K562 (cell line): ENCODE measurements around the gene GLT6D1.

Experiments used
- BHLHE40 ChIP-seq: IDR thresholded peaks from 2 replicates; pipeline ENCODE4 v1.6.1; 2011; ENCODE audit warnings: low read length, improper control_type of control experiment
- CTCF ChIP-seq, 3 experiments: IDR thresholded peaks in 2 of 3; conservative IDR thresholded peaks in 1 of 3; 2 replicates each; pipeline ENCODE4 v1.5.1; 2011 to 2012; ENCODE audit warnings: low read length in 3 of 3, mild to moderate bottlenecking in 3 of 3, control low read depth in 2 of 3, improper control_type of control experiment in 1 of 3, inconsistent platforms in 1 of 3, low read depth in 1 of 3, mixed read lengths in 1 of 3, moderate library complexity in 1 of 3; ENCODE audit not compliant: insufficient read depth in 2 of 3
- FIP1L1 ChIP-seq: fragments of 200-400 bp; formaldehyde crosslinking; IDR thresholded peaks from 2 replicates; pipeline ENCODE4 v1.6.1; 2018; ENCODE audit warnings: mild to moderate bottlenecking, low read depth, low read length; ENCODE audit not compliant: poor library complexity, severe bottlenecking
- MITF ChIP-seq: IDR thresholded peaks from 2 replicates; pipeline ENCODE4 v1.6.1; 2014; ENCODE audit warnings: antibody characterized with exemption
- POLR2A ChIP-seq: fragments of 450-650 bp; conservative IDR thresholded peaks from 2 replicates; pipeline ENCODE4 v1.6.1; 2016
- RAD51 ChIP-seq: fragments of 450-650 bp; IDR thresholded peaks from 2 replicates; pipeline ENCODE4 v1.7.1; 2016; ENCODE audit warnings: low read depth, mild to moderate bottlenecking, borderline replicate concordance
- TRIM25 ChIP-seq: fragments of 450-650 bp; IDR thresholded peaks from 2 replicates; pipeline ENCODE4 v1.7.0; 2016; ENCODE audit warnings: borderline replicate concordance

- TF ChIP-seq BHLHE40, result no peak
- TF ChIP-seq FIP1L1, result no peak
- TF ChIP-seq MITF, result no peak
- TF ChIP-seq TRIM25, result no peak
- no peak for TF ChIP-seq POLR2A
- TF ChIP-seq CTCF (IDR thresholded peaks at IDR 0.05 in 2 of 3, conservative IDR thresholded peaks at IDR 0.05 in 1 of 3; ENCODE audit: insufficient read depth in 2 of 3, low read depth in 1 of 3, low read length in 3 of 3), result no peak
- no peak for TF ChIP-seq RAD51
These were observed 39.0 kb downstream of the GLT6D1 start for GRCh38 chr9:135600296-135600817.
